Panc1 (cell line): ENCODE measurements around the gene NCOA3.

Experiments
- POLR2AphosphoS5 ChIP-seq: IDR thresholded peaks from 2 replicates; pipeline ENCODE4 v1.6.1; 2012; ENCODE audit warnings: mild to moderate bottlenecking, low read depth, low read length, moderate library complexity
- TCF7L2 ChIP-seq: IDR thresholded peaks from 2 replicates; pipeline ENCODE4 v1.6.1; 2011; ENCODE audit warnings: mild to moderate bottlenecking, low read depth, low read length, inconsistent platforms
- TF ChIP-seq, protein P1 (sequence below): fragments of 450-650 bp; IDR thresholded peaks from 2 replicates; pipeline ENCODE4 v1.5.1; 2017; ENCODE audit warnings: mild to moderate bottlenecking
- TF ChIP-seq, protein P2 (sequence below), 2 experiments: IDR thresholded peaks; 2 replicates each; pipeline ENCODE4 v1.6.1; 2011 to 2012; ENCODE audit warnings: low read depth in 2 of 2, control low read depth in 1 of 2, low read length in 1 of 2, mild to moderate bottlenecking in 1 of 2, moderate library complexity in 1 of 2; ENCODE audit not compliant: insufficient read depth in 1 of 2

DNA sequence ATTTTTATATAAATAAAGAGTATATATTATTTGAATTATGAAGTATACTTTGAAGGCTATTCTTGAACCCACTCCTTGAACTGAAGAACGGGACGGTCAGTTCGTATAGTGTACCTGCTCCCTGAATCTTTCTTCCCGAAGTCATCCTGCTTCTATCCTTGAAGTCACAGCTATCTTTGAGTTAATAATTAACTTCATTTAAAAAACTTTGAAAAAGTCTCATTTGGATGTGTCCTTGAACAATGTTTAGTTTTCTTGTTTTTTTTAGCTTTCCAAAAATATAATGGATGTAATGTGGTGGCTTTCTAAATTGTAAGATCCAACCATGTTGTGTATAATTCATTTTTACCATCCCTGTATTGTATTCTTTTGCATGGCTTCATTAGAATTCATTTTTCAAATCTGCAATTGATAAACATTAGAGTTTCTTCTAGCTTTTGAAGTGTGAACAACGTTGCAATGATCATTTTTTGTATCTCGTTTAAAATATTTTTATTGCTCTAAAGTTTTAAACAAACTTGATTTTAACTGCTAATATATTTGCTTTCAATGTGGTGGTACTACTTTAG lies 94.4 kb downstream of the NCOA3 start:
- no peak for TF ChIP-seq TCF7L2
- TF ChIP-seq, protein P1, sequence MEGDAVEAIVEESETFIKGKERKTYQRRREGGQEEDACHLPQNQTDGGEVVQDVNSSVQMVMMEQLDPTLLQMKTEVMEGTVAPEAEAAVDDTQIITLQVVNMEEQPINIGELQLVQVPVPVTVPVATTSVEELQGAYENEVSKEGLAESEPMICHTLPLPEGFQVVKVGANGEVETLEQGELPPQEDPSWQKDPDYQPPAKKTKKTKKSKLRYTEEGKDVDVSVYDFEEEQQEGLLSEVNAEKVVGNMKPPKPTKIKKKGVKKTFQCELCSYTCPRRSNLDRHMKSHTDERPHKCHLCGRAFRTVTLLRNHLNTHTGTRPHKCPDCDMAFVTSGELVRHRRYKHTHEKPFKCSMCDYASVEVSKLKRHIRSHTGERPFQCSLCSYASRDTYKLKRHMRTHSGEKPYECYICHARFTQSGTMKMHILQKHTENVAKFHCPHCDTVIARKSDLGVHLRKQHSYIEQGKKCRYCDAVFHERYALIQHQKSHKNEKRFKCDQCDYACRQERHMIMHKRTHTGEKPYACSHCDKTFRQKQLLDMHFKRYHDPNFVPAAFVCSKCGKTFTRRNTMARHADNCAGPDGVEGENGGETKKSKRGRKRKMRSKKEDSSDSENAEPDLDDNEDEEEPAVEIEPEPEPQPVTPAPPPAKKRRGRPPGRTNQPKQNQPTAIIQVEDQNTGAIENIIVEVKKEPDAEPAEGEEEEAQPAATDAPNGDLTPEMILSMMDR: no peak
- TF ChIP-seq POLR2AphosphoS5: no peak
- TF ChIP-seq, protein P2, sequence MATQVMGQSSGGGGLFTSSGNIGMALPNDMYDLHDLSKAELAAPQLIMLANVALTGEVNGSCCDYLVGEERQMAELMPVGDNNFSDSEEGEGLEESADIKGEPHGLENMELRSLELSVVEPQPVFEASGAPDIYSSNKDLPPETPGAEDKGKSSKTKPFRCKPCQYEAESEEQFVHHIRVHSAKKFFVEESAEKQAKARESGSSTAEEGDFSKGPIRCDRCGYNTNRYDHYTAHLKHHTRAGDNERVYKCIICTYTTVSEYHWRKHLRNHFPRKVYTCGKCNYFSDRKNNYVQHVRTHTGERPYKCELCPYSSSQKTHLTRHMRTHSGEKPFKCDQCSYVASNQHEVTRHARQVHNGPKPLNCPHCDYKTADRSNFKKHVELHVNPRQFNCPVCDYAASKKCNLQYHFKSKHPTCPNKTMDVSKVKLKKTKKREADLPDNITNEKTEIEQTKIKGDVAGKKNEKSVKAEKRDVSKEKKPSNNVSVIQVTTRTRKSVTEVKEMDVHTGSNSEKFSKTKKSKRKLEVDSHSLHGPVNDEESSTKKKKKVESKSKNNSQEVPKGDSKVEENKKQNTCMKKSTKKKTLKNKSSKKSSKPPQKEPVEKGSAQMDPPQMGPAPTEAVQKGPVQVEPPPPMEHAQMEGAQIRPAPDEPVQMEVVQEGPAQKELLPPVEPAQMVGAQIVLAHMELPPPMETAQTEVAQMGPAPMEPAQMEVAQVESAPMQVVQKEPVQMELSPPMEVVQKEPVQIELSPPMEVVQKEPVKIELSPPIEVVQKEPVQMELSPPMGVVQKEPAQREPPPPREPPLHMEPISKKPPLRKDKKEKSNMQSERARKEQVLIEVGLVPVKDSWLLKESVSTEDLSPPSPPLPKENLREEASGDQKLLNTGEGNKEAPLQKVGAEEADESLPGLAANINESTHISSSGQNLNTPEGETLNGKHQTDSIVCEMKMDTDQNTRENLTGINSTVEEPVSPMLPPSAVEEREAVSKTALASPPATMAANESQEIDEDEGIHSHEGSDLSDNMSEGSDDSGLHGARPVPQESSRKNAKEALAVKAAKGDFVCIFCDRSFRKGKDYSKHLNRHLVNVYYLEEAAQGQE (IDR thresholded peaks at IDR 0.05; ENCODE audit: insufficient read depth in 1 of 2, low read depth in 2 of 2, low read length in 1 of 2): no peak
